Urothelium cell line (cell line): ENCODE data around the gene CD247.
"Not testable (repeated sequence)": the region's sequence is repeated elsewhere in the genome, so short reads cannot be mapped to it uniquely, and the experiment has no call there.

ENCODE experiments used
- DNase-seq: peaks from one replicate; pipeline ENCODE4 v3.0.0; 2011; ENCODE audit warnings: low spot score, mixed read lengths
- FAIRE-seq: peaks from 2 replicates; lab custom pipeline; 2011; peaks lifted over from hg19 to GRCh38; lab: Jason Lieb, UNC

CD247 gene

DNA sequence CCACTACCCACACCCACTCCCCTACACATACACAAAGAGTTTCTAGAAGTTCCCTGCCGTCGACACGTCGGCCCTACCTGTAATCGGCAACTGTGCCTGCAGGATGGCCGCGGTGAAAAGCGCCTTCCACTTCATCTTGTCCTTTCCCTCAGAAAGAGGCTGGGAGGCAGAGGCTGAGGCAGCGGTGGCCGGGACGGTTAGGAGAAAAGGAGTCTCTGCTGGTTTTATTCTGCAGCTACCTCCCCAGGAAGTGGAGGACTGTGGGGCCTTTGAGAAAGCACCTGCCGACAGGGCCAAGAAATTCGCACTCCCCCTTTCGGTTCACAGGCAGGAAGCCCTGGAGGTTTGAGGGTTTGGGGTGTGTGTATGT is at the start of gene CD247:
Gene CD247, minus strand, starts transcription at position 199 of the 370 bp plus-strand sequence. Its CDS starts 64 bp downstream, at position 135.
- FAIRE-seq = no peak

GRCh38 chr1:167567663-167568062 is 49.3 kb upstream of the CD247 start:
- DNase-seq (no peak), FAIRE-seq (no peak)

More for the DNA sequence above, at the start of gene CD247:
- DNase-seq = no peak

DNA sequence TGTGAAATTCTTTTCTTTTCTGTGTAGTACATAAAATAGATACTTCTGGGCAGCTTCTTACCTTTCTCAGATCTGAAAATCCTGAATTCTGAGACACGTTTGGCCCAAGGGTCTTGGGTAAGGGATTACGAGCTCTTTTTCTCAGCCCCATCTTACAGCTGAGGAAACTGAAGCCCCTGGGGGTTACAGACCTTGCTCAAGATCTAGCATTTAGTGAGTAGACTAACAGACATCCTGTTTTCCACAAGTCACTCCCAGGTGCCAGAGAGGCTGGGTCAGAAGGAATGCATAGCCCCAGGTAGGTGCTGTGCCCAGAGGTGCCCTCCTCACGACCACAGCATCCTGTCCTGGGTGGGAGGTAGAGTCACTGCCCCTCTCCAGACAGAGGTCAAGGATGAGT is 48.4 kb upstream of the CD247 start:
- FAIRE-seq (no peak), DNase-seq (no peak)

DNA sequence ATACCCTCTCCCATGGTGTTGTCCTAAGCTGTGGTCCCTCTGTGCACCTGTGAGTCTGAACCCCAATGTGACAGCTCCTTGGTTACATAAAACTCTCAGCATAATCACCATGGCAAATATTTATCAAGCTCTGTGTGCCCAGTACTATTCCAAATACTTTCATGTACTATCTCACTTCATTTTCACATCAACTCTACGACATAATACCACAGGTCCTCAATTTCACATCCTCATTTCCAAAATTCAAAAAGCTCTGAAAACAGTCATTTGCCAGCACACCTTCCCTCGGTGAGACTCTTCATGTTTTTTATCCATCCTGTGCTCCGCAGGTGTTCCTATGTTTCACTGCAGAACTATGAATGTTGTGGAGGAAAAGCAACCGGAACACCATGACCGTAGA is 47.6 kb upstream of the CD247 start:
- FAIRE-seq (no peak), DNase-seq (no peak)

GRCh38 chr1:167564612-167565270 is 46.4 kb upstream of the CD247 start:
- DNase-seq (no peak), FAIRE-seq (no peak)

DNA sequence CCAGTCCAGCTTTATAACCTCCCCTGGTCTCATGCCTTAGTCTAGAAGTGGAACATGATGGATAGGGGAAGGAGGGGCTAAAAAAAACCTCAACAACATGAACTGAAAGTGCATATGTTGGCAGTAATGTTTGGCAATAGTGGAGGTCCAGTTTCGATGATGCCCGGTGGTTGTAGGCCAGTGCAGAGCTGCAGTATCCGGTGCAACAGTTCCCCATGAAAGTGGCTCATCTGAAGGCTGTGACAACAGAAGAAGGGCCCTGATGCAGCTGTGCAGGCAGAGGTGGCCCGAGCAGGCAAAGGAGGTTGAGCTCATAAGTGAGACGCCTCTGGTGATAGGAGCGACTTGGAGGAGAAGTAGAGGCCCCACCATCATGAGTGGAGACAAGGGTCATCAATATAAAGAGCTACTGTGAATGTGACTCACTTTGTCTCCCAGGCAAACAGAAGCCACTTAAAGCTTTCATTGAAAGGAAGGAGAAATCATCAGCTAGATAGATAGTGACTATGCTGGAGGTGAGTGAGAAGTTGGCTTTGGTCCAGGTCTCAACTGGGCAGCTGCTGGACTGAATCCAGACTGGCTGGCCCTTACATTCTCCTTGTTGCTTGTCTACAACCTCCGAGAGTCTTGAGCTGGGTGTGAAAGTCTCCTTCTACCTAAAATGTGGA is 45.4 kb upstream of the CD247 start:
- DNase-seq = no peak

GRCh38 chr1:167562702-167563101 is 44.4 kb upstream of the CD247 start:
- no peak for DNase-seq
- FAIRE-seq = no peak

More for the DNA sequence above, 45.4 kb upstream of the CD247 start:
- FAIRE-seq = no peak

- DNase-seq (no peak), FAIRE-seq (no peak)
Observed at GRCh38 chr1:167561753-167562152, 43.4 kb upstream of the CD247 start.

GRCh38 chr1:167555971-167556714 is 37.8 kb upstream of the CD247 start:
- peak; percentile 64 for DNase-seq
- no peak for FAIRE-seq

DNA sequence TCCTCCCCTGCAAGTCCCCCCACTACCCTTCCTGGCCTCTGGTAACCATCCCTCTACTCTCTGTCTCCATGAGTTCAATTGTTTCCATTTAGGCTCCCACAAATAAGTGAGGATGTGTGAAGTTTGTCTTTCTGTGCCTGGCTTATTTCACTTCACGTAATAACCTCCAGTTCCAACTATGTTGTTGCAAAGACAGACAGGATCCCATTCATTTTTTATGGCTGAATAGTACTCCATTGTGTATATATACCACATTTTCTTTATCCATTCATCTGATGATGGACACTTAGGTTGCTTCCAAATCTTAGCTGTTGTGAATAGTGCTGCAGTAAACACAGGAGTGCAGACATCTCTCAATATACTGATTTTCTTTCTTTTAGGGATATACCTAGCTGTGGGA is 36.7 kb upstream of the CD247 start:
- not testable (repeated sequence) for DNase-seq, FAIRE-seq

GRCh38 chr1:167554028-167554779 is 35.9 kb upstream of the CD247 start:
- FAIRE-seq = no peak

DNA sequence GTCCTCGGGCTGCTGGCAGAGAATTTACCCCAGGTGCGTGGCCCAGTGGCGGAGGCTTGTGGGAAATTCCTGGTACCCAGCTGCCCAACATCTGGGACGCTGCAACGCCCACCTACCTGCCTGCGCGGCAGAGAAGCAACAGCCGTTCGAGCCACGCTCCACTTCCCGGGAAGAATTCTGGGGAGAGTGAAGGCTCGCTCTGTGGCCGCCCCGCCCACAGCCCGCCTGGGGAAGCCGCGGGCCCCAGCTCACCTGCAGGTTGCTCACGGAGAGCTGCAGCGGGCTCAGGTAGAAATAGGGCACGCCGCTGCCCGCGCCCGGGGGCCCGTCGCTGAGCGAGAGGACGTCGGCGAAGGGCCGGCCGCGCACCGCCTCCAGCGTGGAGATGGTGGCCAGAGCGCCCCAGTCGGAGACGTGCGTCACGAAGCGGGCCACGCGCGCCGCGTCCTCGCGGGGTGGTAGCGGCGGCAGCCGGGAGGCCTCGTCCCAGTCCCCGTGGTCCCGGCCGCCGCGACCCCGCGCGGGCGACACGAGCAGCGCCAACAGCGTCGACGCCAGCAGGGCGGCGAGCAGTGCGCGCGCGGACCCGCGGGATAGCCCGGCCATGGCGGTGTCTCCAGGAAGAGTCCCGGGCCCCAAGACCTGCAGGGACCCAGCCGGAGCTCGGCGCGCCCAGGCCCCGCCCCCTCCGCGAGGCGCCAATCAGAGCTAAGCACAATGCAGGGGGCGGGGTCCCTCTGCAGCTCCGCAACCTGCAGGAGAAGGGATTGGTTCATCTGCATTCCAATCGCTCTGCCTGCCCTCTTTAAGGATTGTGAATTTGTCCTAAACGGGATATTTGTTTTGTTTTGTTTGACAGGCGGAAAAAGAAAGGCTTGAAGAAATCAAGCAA is 35.1 kb upstream of the CD247 start, which contains the start of gene CREG1:
Gene CREG1, minus strand, starts transcription at position 627 of the 892 bp plus-strand sequence.
- FAIRE-seq (peak; percentile 70), DNase-seq (peak; percentile 98)

More at GRCh38 chr1:167554028-167554779, 35.9 kb upstream of the CD247 start:
- DNase-seq = no peak

DNA sequence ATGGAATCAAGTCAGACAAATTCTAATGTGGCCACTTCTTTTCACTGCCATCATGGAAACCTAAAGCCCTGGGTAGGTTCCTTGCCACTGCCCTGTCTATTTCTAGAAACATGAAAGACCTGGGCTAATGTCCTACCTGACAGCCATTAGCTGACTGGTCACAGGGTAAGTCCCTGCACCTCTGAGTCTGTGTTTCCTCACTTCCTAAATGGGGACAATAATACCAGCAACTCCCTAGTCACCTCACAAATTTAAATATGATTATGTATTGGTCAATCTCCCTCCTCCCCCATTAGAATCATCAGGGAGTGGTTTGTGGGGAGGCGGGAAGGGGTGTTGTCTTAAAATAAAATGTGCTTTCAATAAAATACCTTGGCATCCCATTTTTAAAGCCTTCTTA is 33.0 kb upstream of the CD247 start:
- FAIRE-seq = no peak

DNA sequence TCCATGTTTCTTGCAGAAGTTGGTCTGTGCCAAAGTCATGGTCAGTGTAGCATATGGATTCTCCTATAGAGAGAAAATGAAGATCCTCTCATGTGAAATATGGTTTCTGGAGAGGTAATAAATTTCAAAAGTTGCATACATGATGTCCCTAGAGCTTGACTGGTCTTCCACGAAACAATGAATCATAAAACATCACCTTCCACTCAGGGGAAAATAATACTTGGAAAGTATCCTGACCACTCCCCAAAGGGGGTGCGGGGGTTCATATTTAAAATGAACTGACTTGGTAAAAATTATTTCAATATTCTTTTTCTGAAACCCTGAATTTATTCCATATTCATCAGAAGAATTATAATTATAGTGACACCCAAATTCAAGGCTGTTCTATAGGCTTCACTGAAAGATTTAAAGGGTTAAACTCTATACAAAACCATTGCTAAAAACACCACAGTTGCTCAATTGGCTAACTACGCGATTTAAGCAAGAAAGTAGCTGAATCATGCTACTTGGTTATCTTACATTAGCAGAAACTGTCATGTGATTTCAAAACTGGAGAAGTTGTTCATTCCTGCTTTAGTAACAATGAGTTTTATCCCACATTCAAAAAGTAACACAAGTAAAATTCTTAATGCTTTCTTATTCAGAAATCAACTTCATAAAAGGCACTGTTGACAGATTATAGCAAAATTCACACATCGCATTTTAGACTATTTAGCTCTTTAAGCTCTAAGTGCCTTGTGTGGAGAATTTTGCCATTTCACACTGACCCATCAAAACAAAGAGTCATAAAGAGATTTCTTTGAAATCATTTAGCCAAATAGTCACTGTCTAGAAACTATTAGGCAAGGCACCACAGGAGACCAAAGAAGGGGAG is 30.0 kb upstream of the CD247 start:
- no peak for FAIRE-seq

More for the DNA sequence above, 33.0 kb upstream of the CD247 start:
- no peak for DNase-seq

GRCh38 chr1:167546935-167547334 is 28.6 kb upstream of the CD247 start:
- FAIRE-seq (no peak), DNase-seq (no peak)

More for the DNA sequence above, 30.0 kb upstream of the CD247 start:
- no peak for DNase-seq

GRCh38 chr1:167545349-167545748 is 27.0 kb upstream of the CD247 start:
- no peak for DNase-seq
- FAIRE-seq = no peak

- FAIRE-seq (no peak), DNase-seq (no peak)
Observed at GRCh38 chr1:167544447-167545093, 26.2 kb upstream of the CD247 start.

GRCh38 chr1:167543199-167543990 is 25.1 kb upstream of the CD247 start:
- FAIRE-seq = no peak

More at GRCh38 chr1:167543199-167543990, 25.1 kb upstream of the CD247 start:
- no peak for DNase-seq
